Measurements from ENCODE around the gene ERCC5. TPM values are rescaled to one million over a fixed set of nuclear protein-coding genes. Genes with fewer than 3 reads are reported as not detected.
A peak's percentile ranks its signal among the peaks of the same experiment; 100 is the strongest.

Gene ERCC5
- total RNA-seq (10 to 100 TPM; 27.4 to 61.7 (median 31.4) TPM), polyA plus RNA-seq (10 to 100 TPM; 22.4 to 34.0 TPM)
- long read RNA-seq, donor 1, full-length matches to known transcripts, result 33 of 46 reads
- long read RNA-seq, donor 1, partial matches to known transcripts, result 6 of 46 reads
- long read RNA-seq, donor 1, other reads (novel, unspliced or antisense), result 7 of 46 reads
- long read RNA-seq, donor 2, full-length matches to known transcripts, result 86 of 107 reads
- long read RNA-seq, donor 2, partial matches to known transcripts, result 13 of 107 reads
- long read RNA-seq, donor 2, other reads (novel, unspliced or antisense), result 8 of 107 reads
- long read RNA-seq, donor 3, full-length matches to known transcripts, result 37 of 41 reads
- long read RNA-seq, donor 3, partial matches to known transcripts, result 2 of 41 reads
- long read RNA-seq, donor 3, other reads (novel, unspliced or antisense), result 2 of 41 reads

DNA sequence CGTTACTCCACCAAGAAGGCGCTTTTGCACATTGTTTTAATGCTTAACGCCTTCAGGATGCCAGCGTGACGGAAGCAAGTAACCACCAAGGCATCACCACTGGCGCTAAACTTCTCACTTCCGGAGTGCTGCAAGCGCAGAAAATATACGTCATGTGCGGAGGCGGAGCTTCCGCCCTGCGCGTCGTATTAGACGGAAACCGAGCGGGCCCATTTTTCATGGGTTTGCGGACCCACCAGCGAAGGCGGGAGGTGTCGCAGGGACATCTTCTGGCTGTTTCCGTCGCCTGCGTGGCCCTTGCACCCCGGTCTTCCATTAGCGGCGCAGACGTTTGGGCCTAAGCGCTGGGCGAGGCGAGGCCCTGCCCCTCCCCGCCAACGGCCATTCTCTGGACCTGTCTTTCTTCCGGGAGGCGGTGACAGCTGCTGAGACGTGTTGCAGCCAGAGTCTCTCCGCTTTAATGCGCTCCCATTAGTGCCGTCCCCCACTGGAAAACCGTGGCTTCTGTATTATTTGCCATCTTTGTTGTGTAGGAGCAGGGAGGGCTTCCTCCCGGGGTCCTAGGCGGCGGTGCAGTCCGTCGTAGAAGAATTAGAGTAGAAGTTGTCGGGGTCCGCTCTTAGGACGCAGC is at the start of gene ERCC5:
Gene ERCC5, plus strand, starts transcription at position 403 of the 631 bp plus-strand sequence. CDS start 235 bp downstream, outside the sequence.
- Histone ChIP-seq H3K4me1 (peaks cover 0 to 31% (median 19%) of the 10 kb centered on the region in 12 donors), H3K27me3 (no peaks in the 10 kb centered on the region), H3K27ac (peak within 1 kb of the TSS; percentile 92 to 99 (median 96)), H3K9me3 (no peaks in the 10 kb centered on the region), H3K36me3 (peaks cover 0 to 33% (median 6%) of the 10 kb centered on the region in 9 donors), H3K4me3 (peak within 1 kb of the TSS; percentile 67 to 96 (median 92))
- intact Hi-C loops (cut with DNase I), result loop anchor here in 9 of 10 donors (1.0 to 10.0 kb wide), 9 partner anchors 43 to 265 kb away; partner anchors contain the start of genes TPP2 (in 5 of the 9) and BIVM (in 2 of the 9)
- 0% methylated on average over 35 to 49 of the region's 49 CpGs for WGBS, 4 donors
- TF ChIP-seq, protein P1, sequence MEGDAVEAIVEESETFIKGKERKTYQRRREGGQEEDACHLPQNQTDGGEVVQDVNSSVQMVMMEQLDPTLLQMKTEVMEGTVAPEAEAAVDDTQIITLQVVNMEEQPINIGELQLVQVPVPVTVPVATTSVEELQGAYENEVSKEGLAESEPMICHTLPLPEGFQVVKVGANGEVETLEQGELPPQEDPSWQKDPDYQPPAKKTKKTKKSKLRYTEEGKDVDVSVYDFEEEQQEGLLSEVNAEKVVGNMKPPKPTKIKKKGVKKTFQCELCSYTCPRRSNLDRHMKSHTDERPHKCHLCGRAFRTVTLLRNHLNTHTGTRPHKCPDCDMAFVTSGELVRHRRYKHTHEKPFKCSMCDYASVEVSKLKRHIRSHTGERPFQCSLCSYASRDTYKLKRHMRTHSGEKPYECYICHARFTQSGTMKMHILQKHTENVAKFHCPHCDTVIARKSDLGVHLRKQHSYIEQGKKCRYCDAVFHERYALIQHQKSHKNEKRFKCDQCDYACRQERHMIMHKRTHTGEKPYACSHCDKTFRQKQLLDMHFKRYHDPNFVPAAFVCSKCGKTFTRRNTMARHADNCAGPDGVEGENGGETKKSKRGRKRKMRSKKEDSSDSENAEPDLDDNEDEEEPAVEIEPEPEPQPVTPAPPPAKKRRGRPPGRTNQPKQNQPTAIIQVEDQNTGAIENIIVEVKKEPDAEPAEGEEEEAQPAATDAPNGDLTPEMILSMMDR (IDR thresholded peaks at IDR 0.05), result peak in 2 of 12 donors; percentile 7 to 10
- TF ChIP-seq POLR2A (IDR thresholded peaks at IDR 0.05), result peak in 1 of 2 donors; percentile 78
- ATAC-seq, result peak; percentile 90 to 96 (median 94)
- peak; percentile 94 to 97 (median 95) for DNase-seq

DNA sequence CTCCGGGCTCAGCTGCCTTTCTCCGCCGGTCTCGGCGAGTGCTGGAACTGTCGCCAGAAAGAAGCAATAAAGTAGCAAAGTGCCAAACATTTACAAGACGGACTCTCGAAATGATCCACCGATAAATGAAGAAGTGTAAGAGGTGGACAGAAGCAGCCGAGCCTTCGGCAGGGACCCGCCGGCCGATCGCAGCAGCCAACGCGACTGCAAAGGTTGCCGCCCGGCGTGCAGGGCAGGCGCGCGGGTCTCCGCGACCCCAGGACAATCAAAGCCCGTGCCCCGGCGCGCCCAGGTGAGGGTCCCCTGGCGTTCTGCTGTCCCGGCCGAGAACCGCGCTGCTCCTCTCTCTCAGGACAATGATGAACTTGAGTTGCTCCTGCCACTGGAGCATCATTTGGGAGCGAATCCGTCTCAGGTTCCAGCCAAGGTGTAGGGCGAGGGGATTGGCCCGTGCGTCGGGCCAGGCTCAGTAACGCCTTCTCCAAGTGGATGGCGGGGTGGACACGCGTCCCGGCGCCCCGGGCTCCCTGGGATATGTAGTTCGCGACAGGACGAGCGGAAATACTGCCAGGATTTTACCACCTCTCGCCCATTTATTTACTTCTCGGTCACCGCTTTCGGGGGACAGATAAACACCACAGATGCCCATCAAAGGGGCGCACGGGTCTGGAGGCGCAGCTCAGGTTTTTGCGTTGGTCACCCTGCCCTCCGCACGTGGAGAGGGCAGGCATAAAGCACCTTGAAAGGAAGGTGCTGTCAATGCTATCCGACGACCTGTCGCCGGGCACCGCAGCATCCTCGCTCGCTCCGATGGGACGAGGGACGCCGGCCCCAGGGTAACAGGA is 47.0 kb upstream of the ERCC5 start, which contains the start of the genes BIVM and POGLUT2:
Gene BIVM, plus strand, starts transcription at position 539 of the 845 bp plus-strand sequence. CDS start 8,149 bp downstream, outside the sequence.
Gene POGLUT2, minus strand, starts transcription at position 396 of the 845 bp plus-strand sequence. Its CDS starts 306 bp downstream, at position 90.
- peak within 1 kb of the TSS; percentile 72 to 96 (median 91) for H3K27ac ChIP-seq

DNA sequence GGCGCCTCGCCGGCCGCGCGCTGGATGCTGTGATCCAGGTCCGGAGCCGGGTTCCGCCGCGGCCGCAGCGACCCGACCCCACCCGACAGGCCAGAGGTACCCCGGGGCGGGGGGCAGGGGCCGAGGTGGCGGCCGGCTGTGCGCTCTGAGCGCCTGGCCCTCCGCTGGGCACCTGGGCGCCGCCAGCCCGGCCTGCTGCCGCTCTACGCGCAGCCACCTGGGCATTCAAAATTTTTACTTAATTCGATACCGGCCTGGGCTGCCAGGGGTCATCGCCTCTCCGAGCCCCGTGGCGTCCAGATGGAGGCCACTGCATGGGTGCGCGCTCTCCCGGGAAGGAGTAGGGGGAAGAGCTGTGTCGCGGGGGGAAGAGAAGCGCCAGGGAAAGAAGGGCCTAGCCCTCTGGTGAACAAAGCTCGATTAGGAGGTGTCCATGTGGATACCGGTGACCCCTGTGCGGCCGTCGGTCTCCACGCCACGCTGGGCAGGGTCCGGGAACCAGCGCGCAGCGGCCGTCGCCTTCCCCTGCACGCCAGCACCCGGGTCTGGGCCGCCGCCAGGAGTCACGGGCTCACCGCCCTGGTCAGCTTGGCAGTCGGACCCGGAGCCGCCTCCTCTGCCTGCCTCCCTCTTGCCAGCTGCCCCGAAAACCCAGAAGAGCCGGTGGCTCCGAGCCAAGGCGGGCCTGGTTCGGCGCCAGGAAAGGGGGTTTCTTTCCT is 46.2 kb upstream of the ERCC5 start:
- DNase-seq, result peak; percentile 29 to 73 (median 46)
- H3K4me1 ChIP-seq, result peaks cover 0 to 47% (median 30%) of the 10 kb centered on the region in 12 donors
- H3K36me3 ChIP-seq, result no peaks in the 10 kb centered on the region
- peak in 3 of 4 donors; percentile 7 to 48 (median 40) for ATAC-seq
- H3K27ac ChIP-seq, result peak overlapping the region; percentile 72 to 96 (median 91)
- H3K27me3 ChIP-seq, result peaks cover 0 to 10% (median 0%) of the 10 kb centered on the region in 9 donors
- H3K9me3 ChIP-seq, result no peaks in the 10 kb centered on the region
- intact Hi-C loops (cut with DNase I), result loop anchor here in 5 of 10 donors (1.0 to 5.0 kb wide), 8 partner anchors 25 to 219 kb away; partner anchors contain the start of genes TPP2 (in 3 of the 5) and ERCC5 (in 1 of the 5)
- TF ChIP-seq, protein P1 (IDR thresholded peaks at IDR 0.05), result no peak
- TF ChIP-seq POLR2A (IDR thresholded peaks at IDR 0.05), result no peak
- 0 to 1% (median 1%) methylated on average over 30 to 69 of the region's 69 CpGs for WGBS, 4 donors
- H3K4me3 ChIP-seq, result peak overlapping the region; percentile 65 to 95 (median 82)

More for the DNA sequence above, 47.0 kb upstream of the ERCC5 start, which contains the start of the genes BIVM and POGLUT2:
- WGBS, 4 donors, result 0 to 1% (median 0%) methylated on average over 54 to 72 of the region's 72 CpGs
- intact Hi-C loops (cut with DNase I), result loop anchor here in 2 of 10 donors (1.0 to 2.0 kb wide), 3 partner anchors 24 to 202 kb away; partner anchors contain the start of gene TPP2 (in 1 of the 2)
- Histone ChIP-seq H3K36me3 (peaks cover 0 to 6% (median 0%) of the 10 kb centered on the region in 9 donors), H3K4me3 (peak within 1 kb of the TSS; percentile 65 to 95 (median 82)), H3K27me3 (peaks cover 0 to 10% (median 0%) of the 10 kb centered on the region in 9 donors), H3K9me3 (no peaks in the 10 kb centered on the region), H3K4me1 (peaks cover 0 to 44% (median 30%) of the 10 kb centered on the region in 12 donors)
- ATAC-seq, result peak; percentile 95 to 97 (median 96)
- peak in 1 of 2 donors; percentile 56 for TF ChIP-seq POLR2A (IDR thresholded peaks at IDR 0.05)
- TF ChIP-seq, protein P1 (IDR thresholded peaks at IDR 0.05), result no peak
- peak; percentile 91 to 94 (median 93) for DNase-seq

All from heart left ventricle (tissue), 16 donors.